Thoracic aorta (tissue), 2 donors: ENCODE measurements around the gene MXI1. TPM values are rescaled to one million over a fixed set of nuclear protein-coding genes. Genes with fewer than 3 reads are reported as not detected.

ENCODE experiments used
- ATAC-seq: fragments of 150-250 bp; one replicate; pipeline ENCODE4 v1.8.0; 2017; ENCODE audit warnings: low read depth; ENCODE audit not compliant: insufficient number of reproducible peaks, low FRiP score
- DNase-seq: peaks from one replicate; pipeline ENCODE4 v3.0.0-alpha.2; 2020; ENCODE audit warnings: low spot score
- H3K27ac ChIP-seq, 2 donors: fragments of 200-600 bp; sonication (generic); 1 replicate in 1 of 2; 2 replicates in 1 of 2; pipeline ENCODE4 v1.5.1; 2016; ENCODE audit warnings: mild to moderate bottlenecking in 2 of 2, moderate library complexity in 2 of 2
- H3K27me3 ChIP-seq: fragments of 200-600 bp; sonication (generic); replicated peaks from 2 replicates; pipeline ENCODE4 v1.6.0; 2016; ENCODE audit warnings: mild to moderate bottlenecking; ENCODE audit not compliant: insufficient read depth
- H3K36me3 ChIP-seq: fragments of 200-600 bp; sonication (generic); one replicate; pipeline ENCODE4 v1.5.1; 2016
- H3K4me1 ChIP-seq, 2 donors: fragments of 200-600 bp; sonication (generic); 1 replicate in 1 of 2; 2 replicates in 1 of 2; pipeline versions ENCODE4 v1.5.1 to v1.6.0; 2016; ENCODE audit warnings: low read depth in 2 of 2, mild to moderate bottlenecking in 1 of 2; ENCODE audit not compliant: control insufficient read depth in 1 of 2
- H3K4me3 ChIP-seq: fragments of 200-600 bp; sonication (generic); 2 replicates; pipeline ENCODE4 v1.5.1; 2016; ENCODE audit warnings: mild to moderate bottlenecking
- H3K9me3 ChIP-seq: fragments of 200-600 bp; sonication (generic); 2 replicates; pipeline ENCODE4 v1.5.1; 2016
- CTCF ChIP-seq: fragments of 200-600 bp; sonication (generic); IDR thresholded peaks from one replicate; pipeline ENCODE4 v1.5.1; 2019; ENCODE audit warnings: antibody characterized with exemption
- total RNA-seq, 2 donors: library from RNA; depleted of rRNA; stranded (reverse); fragments of >200 nt; gene quantifications; one replicate each; pipeline versions ENCODE4 v1.1.0 to v1.2.3, GENCODE V29; 2016

Gene MXI1
- total RNA-seq, 2 donors from 2014 or later, result 87.7 to 92.8 TPM

DNA sequence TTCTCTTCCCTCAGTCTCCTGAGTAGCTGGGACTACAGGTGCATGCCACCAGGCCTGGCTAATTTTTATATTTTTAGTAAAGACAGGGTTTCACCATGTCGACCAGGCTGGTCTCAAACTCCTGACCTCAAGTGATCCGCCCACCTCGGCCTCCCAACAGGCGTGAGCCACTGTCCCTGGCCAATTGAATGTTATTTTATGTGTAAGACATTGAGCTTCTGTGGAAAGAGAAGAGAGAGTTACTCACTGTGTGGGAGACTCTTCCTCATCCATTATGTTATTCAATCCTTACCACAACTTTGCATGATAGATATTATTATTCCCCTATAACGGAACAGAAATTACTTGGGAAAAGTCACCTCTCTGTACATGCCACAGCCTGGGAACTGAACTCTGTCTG, 32.6 kb upstream of the MXI1 start:
- no peak for DNase-seq
- Histone ChIP-seq H3K27ac (no peak overlapping the region), H3K9me3 (no peaks in the 10 kb centered on the region), H3K4me3 (no peak overlapping the region), H3K36me3 (no peaks in the 10 kb centered on the region), H3K4me1 (peaks cover 0 to 3% of the 10 kb centered on the region in 2 donors), H3K27me3 (no peaks in the 10 kb centered on the region)
- no peak for ATAC-seq
- TF ChIP-seq CTCF, result no peak

DNA sequence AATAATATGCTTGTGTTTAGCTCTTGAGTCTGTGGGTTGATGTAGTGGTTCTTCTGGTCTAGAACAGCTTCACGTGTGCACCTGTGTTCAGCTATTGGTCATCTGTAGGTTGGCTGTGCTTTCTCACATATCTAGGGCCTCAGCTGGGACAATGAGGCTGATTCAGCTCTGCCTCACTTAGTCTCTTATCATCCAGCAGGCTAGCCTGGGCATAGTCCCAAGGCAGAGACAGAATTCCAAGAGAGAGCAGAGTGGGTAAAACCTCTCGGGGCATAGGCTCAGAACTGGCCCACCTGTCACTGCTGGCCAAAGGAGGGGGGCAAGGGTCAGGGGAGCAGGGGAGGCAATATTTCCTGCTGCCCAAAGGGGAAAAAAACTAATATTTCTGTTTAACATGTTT, 32.0 kb upstream of the MXI1 start:
- Histone ChIP-seq H3K27me3 (no peaks in the 10 kb centered on the region), H3K9me3 (no peaks in the 10 kb centered on the region), H3K36me3 (no peaks in the 10 kb centered on the region), H3K27ac (no peak overlapping the region), H3K4me3 (no peak overlapping the region), H3K4me1 (peaks cover 0 to 3% of the 10 kb centered on the region in 2 donors)
- TF ChIP-seq CTCF, result no peak
- no peak for DNase-seq
- ATAC-seq, result no peak

DNA sequence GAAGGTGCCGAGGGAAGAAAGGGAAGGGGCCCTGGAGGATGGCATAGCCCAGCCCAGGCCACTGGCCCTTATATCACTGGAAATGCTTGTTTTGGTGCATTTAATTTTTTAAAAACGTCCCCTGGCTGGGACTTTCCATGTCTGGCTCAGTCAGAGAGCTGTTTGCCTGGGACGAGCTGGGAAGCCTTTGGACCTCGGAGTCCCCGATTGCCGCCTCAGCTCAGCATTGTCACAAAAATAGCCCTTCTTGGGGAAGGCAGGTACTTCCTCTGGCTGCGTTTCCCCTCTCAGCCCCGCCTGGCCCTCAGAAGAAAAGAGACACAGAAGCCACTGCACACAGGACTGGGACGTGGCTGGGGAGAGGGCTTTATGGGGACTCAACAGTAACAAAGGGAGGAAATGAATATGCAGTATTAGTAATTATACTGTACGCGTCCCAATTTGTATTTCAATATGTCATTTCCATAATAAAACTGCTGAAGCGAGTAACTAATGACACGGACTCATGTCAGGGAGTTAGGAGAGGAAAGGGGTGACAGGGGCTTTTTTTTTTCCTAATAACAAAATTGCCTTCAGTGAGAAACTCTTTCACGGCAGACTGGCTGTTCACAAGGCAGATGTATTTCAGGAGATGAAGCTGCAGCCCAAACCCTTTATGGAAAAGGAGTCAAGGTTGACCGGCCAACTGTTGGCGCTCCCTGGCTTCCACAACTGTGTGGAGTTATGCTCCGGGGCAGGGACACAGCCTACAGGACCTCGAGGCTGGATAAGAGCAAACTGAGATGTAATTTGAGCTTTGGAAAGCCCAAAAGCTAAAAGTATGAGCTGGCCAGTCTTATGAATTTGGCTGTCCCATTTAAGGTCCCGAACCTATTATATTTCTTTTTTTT, 31.0 kb upstream of the MXI1 start:
- Histone ChIP-seq H3K27me3 (no peaks in the 10 kb centered on the region), H3K36me3 (no peaks in the 10 kb centered on the region), H3K4me3 (peak overlapping the region; percentile 20), H3K4me1 (peaks cover 0 to 3% of the 10 kb centered on the region in 2 donors), H3K27ac (no peak overlapping the region), H3K9me3 (no peaks in the 10 kb centered on the region)
- no peak for TF ChIP-seq CTCF
- no peak for ATAC-seq
- no peak for DNase-seq

DNA sequence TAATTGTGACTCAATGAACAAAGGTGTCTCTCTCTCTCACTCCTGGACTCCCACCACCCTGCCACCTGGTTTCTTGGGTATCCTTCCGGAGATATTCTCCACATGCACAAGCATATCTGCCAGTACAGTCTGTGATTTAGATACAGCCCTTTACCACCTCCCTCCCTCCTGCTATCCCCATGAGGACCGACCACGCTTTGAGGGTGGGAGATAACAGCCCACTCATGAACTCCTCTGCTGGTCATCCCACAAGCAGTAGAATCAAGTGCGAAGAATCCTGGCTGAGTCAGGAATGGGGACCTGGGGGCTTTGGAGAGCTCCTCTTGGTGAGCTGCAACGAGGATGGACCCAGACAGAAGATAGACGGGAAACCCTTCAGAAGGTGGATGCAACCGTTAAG, 28.2 kb upstream of the MXI1 start:
- DNase-seq, result no peak
- H3K9me3 ChIP-seq, result no peaks in the 10 kb centered on the region
- H3K36me3 ChIP-seq, result no peaks in the 10 kb centered on the region
- no peak for ATAC-seq
- TF ChIP-seq CTCF, result no peak
- no peak overlapping the region for H3K4me3 ChIP-seq
- peaks cover 0 to 3% of the 10 kb centered on the region in 2 donors for H3K4me1 ChIP-seq
- no peak overlapping the region for H3K27ac ChIP-seq
- H3K27me3 ChIP-seq, result no peaks in the 10 kb centered on the region

GRCh38 chr10:110181451-110181850, 26.0 kb upstream of the MXI1 start:
- DNase-seq, result no peak
- Histone ChIP-seq H3K4me3 (no peak overlapping the region), H3K9me3 (no peaks in the 10 kb centered on the region), H3K27ac (no peak overlapping the region), H3K4me1 (peaks cover 0 to 3% of the 10 kb centered on the region in 2 donors), H3K27me3 (no peaks in the 10 kb centered on the region), H3K36me3 (no peaks in the 10 kb centered on the region)
- ATAC-seq, result no peak
- no peak for TF ChIP-seq CTCF
